ENCODE data around the gene GCC1.
"Not testable (repeated sequence)": the region's sequence is repeated elsewhere in the genome, so short reads cannot be mapped to it uniquely, and the experiment has no call there.

Gene GCC1

DNA sequence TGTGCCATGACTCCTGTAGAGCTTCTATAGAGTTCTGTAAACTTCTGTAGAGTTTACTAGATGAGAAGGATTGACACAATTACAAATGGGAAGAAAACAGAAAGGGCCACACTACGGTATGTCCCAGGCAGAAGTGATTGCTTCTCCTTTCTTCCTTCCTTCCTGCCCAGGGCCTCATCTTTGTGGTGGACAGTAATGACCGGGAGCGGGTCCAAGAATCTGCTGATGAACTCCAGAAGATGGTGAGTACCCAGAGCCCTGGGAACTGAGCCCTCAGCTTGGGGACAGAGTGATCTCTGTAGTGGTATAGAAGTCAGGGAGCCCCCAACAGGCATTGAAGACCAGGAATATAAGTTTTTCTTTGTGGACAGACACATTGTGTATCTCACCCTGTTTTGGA, 4.5 kb upstream of the GCC1 start:
- DNase-seq (ENCODE audit: low read depth) = no peak

DNA sequence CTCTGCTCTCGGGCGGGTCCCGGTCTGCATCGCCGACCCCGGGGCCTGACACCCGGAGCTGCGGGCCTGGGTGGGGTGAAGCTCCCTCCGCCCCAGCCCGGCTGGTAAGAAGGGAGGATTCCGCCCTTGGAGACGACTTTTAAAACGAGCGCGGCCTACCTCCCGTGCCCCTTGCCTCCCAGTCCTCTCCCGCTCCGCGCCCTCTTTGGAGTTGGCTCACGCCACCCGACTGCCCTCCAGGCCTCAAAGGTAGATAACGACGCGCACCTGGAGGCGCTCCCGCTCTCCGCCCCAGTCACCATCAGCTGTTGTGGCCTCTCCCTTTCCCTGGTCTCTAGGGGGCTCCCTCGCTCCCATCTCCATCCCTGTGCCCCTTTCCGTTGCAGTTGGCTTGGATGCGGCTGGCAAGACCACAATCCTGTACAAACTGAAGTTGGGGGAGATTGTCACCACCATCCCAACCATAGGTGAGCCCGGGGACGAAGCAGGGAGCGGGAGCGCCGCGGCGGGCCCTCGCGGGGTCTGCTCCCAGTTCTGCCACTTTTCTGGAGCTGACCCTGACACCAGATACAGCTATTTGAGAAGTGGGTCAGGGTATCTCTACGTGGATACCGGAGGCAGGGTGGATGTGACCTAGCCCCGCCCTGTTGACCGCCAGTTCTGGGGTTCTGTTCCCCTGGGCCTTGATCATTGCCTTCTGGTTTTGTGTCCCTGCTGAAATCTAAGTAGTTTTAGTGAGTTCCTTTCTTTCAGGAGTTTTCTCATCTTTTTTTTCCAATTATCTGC, 3.5 kb upstream of the GCC1 start:
- no peak for DNase-seq (ENCODE audit: low read depth)

DNA sequence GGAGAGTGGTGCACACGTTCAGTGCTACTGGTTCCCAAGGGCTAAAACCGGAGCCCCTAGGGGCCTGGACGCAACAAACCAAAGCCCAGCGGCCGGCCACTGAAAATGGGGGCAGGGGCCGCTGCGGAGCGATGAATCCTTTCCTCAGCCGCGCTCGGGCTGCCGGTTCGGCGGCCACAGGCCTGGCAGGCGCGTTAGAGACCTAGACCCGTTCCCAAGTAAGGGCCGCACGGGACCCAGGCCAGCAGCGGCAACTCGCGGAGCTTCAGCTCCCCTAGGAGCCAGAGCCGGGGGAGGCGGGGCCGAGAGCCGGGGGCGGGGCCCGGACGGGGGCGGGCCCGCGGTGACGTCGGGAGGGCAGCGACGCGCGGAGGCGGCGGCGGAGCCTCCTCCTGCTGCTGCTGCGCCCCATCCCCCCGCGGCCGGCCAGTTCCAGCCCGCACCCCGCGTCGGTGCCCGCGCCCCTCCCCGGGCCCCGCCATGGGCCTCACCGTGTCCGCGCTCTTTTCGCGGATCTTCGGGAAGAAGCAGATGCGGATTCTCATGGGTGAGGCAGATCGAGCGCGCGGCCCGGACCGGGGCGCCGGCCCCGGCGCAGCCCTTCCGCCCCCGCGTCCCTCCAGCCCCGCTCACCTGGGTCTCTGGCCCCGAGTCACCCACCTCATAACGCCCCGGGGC, 2.8 kb upstream of the GCC1 start, which contains the start of gene ARF5:
TSS of gene ARF5 (plus strand) at position 393 of the 678 bp plus-strand sequence. CDS start at position 481, 88 bp downstream.
- no peak for DNase-seq (ENCODE audit: low read depth)

DNA sequence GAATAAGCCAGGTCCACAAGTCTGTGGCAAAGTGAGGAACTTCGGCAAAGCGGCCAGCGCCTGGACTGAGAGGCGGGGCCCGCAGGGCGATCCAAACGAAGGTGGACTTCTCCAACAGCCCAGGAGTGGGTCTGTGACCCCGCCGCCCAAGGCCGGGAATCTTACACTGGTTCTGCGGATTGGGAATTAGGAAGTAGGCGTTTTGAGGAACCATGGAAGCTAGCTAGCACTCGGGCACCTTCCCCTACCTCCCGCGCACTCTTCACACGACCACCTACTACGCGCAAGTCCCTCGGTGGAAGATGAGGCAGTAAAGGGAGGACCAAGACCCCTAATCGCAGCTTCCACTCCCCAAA, 2.2 kb upstream of the GCC1 start:
- no peak for DNase-seq (ENCODE audit: low read depth)

DNA sequence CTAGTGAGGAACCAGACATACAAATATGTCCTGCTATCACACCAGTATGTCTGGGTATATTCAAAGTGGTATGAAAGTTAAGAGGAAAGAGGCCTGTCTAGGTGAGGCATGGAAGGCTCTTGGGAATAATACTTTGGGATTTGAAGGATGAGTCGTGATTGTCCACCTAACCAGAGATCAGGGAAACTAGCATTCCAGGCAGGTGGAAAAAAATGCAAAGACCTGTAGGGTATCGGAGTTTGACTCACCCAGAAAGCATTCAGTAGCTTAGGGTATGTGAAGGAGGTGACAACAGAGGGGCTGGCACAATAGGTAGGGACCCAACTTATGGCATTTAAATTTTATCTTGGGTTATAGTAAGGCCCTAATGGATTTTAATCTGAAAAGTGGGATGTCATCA, 950 bp upstream of the GCC1 start:
- DNase-seq (ENCODE audit: low read depth) = no peak

DNA sequence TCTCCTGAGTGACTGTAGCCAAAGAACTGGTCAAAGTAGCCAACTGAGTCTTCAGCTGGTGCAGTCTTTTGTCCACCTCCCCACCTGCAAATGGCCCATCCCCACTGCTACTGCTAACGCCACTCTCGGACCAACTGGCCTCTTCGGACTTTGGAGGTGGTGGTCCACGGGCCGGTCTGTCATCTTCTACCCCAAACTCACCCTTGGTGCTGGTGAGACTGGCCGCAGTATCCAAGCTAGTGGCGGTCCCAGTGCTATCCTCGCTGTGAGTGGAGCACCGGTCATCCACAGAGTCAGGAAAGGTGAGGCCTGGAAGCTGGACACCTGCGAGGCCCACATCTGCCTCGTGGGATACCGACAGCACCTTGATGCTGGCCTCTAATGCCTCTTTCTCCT, 750 bp downstream of the GCC1 start:
- DNase-seq (ENCODE audit: low read depth) = no peak

DNA sequence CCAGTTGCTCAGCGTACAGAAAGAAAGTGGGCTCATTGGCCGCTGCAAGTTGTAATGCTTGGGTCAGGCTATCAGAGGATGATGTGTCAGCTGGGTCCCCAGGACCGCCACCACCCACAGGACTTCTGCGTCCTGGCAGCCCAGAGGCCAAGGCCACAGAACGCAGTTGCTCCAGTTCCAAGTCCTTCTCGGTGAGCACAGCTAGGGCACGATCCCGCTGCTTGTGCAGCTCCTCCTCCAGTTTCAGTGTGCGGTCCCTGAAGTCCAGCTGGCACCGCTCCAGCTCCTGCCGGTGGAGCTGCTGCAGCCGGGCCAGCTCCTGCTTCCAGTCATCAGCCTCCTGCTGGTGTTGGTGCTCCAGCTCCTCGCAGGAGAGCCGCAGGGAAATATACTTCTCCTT, 3.0 kb downstream of the GCC1 start:
- no peak for DNase-seq (ENCODE audit: low read depth)

DNA sequence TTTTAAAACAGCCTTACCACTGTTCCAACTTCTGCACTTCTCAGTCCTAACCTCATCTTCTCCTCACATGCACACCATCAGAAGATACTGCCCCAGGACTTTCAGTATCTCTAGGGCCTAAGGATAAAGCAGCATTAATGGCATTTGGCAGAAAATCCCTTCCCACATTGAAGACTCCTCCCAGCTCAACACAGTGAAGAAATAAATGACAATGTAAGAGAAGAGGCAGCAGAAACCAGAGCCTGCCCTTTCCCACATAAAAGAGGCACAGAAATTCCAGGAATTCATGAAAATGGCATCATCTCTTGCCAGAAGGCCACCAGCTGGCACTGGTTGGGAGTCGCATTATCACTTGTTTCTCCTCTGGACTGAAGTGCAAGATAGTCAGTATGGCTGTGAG, 3.7 kb downstream of the GCC1 start:
- no peak for DNase-seq (ENCODE audit: low read depth)

DNA sequence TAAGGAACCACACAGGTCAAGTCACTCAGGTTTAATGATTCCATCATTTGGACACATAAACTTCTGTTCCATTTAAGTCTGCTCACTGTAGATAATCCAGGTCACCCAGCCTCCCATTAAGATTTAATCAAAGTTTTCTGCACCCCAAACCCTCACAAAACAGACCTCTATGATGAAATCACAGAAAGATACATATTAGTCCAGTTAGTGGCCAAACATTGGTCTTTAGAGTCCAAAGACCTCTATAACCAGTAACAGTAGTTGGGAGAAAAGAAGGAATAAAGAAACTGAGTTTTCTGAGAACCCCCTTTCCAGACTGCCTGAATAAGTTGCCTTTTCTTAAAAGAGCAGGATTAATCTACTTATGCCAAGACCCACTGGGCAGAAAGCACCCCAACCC, 4.8 kb downstream of the GCC1 start:
- no peak for DNase-seq (ENCODE audit: low read depth)

DNA sequence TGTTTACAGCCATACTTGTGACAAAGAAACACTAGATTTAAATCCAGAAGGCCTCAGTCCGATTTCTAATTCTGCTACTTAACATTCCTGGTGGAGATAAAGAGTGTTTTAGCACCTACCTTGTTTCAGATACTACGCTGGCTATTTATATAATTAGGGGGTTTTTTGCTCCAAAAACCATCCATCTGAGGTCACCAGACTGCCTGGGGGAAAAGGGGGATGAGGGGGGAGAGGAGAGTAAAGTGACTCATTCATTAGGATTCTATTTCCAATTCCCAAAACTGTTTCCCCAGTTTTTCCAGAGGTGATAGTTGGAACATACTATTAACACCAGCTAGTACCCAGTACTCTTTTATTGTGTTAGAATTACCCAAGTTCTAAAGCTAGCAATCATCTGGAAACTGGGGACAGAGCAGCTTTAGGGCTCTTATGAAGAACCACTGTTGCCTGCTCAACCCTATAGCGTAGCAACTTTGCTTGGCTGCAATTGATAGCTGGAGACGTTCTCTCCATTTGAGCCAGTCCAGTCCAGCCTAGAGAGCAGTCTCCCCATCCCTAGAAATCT, 6.6 kb downstream of the GCC1 start:
- no peak for DNase-seq (ENCODE audit: low read depth)

DNA sequence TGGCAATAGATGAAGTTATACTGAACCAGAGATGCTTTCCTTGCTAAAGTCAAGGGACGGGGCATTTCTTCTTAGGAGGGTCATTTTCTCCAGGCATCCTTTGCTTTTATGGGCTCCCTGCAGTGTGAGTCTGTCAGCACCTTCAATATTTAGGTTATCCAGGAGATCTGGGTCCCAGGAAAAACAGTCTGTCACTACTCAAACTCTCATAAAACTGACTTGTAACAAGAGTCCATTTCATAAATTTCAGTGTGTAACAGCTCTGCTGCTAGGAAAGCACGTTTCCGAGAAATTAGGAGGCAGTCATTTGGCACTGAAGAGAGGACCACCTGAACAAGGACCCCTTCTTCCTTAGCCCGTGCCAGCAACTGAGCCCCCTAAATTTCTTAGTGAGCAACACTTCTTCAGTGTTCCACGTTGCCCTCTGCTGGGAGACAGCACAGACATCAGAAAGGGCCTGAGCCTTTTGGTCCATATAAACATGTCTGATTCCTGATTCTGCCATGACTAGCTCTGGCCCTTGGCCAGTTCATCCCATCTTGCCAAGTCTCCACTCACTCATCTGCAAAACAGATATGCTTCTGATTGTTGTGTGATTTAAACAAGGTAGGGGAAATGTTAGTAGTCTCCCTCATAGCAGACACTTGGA, 7.2 kb downstream of the GCC1 start:
- no peak for DNase-seq (ENCODE audit: low read depth)

DNA sequence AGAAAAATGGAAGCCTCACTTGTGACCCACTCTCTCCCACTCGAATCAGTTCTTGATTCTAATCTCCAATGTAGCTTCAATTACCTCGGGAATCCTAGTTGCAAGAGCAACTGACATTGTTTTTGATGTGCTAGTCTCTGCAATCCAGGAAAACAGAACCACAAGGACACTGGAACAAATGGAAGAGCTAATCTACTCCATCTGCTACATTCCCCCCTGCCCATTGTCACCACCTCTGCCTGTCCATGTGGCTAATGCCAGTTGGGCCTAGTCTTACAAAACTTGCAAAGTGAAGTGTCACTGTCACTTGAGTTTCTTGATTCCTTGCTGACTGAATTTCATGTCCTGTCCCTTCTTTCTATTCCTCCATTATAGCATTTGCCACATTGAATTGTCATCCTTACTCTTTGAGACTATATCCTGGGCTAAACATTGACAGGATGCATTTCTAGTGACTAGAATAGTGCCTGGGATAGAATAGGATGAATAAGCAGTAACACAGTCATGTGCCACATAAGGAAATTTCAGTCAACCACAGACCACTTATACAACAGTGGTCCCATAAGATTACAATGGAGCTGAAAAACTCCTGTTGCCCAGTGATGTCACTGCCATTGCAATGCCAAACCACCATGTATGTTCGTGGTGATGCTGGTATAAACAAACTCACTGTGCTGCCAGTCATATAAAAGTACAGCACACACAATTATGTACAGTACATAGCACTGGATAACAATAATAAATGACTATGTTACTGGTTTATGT, 13.5 kb downstream of the GCC1 start:
- DNase-seq (ENCODE audit: low read depth) = no peak

DNA sequence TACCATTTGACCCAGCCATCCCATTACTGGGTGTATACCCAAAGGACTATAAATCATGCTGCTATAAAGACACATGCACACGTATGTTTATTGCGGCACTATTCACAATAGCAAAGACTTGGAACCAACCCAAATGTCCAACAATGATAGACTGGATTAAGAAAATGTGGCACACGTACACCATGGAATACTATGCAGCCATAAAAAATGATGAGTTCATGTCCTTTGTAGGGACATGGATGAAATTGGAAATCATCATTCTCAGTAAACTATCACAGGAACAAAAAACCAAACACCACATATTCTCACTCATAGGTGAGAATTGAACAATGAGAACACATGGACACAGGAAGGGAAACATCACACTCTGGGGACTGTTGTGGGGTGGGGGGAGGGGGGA, 17.4 kb downstream of the GCC1 start:
- not testable (repeated sequence) for DNase-seq (ENCODE audit: low read depth)

DNA sequence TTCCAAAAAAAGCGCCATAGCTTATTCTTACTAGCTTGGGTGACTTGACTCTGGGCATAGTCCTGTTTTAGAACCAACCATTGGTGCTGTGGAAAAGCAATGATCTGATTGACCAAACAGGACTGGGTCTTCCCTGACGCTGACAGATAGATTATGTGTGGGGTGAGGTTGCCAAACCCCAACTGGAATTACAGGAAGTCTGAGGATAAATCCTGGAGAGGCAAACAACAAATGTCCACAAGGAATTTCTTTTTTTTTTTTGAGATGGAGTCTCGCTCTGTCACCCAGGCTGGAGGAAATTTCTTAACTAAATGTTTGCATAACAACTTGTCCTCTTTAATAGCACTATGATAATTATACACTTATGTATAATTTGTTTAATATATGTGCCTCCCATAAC, 19.2 kb downstream of the GCC1 start:
- no peak for DNase-seq (ENCODE audit: low read depth)

DNA sequence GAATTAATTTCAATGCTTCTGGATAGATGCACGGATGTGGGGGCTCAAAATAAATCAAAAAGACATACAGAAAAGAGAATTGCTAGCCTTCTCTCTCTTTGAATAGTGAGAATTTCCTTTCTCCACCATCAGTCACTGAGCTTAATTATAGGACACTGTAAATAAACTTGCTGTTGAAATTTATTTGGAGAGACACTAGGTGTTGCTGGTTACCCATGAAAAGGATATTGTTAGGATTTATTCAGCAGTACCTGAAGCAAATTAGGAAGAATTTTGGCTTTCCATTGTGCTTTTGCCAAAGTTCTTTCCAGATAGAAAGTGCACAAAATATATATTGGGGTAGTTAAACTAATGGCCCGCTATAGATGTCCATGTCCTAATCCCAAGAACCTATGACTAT, 27.6 kb downstream of the GCC1 start:
- DNase-seq (ENCODE audit: low read depth) = no peak

DNA sequence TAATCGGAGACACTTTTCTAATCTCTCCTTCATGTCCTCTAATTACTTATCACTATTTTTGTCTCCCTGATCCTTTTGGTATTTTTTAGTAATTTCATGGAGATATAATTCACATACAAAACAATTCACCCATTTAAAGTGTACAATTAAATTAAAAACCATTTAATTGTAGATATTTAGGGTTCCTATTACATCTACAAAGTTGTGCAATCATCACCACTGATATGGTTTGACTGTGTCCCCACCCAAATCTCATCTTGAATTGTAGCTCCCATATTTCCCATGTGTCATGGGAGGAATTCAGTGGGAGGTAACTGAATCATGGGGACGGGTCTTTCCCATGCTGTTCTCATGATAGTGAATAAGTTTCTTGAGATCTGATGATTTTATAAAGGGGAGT, 29.0 kb downstream of the GCC1 start:
- DNase-seq (ENCODE audit: low read depth) = no peak

DNA sequence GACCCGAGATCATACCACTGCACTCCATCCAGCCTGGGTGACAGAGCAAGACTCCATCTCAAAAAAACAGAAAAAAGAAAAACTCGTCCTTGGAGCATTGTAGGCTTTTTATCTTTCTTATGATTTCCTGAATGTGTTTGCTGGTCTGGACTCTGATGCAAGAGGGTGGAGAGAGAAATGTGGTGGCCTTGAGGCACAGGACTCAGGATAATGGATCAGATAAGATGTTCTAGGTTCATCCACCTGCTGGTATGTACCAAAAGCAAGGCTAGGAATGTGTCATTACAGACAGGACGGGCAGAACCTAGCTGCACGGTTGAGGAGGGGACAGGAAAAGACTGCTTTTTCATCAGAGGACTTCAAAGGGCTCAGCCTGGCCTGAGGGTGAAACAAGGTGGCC, 33.5 kb downstream of the GCC1 start:
- no peak for DNase-seq (ENCODE audit: low read depth)

DNA sequence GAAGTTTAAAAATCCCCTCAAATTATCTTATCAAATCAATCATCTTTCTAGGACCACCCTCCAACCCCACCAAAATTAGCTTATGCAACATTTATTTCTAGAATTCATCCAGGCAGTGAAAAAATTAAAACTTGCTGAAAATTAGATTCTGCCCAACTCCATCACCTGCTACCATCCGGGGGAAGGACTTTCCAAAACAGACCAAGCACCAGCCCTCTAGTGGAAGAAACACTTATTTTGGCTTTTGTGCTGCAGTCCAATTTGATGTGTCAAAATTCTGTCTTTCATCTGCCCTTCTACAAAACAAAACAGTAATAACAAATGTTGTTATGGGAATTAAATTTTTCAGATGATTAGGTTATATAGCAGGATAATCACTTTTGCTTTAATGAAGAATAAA, 35.1 kb downstream of the GCC1 start:
- no peak for DNase-seq (ENCODE audit: low read depth)

DNA sequence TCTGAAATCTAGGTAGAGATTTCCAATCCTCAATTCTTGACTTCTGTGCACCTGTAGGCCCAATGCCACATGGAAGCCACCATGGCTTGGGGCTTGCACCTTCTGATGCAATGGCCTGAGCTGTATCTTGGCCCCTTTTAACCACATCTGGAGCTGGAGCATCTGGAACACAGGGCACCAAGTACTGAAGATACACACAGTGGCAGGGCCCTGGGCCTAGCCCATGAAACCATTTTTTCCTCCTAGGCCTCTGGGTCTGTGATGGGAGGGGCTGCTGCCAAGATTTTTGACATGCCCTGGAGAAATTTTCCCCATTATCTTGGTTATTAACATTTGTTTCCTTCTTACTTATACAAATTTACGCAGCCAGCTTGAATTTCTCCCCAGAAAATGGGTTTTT, 39.1 kb downstream of the GCC1 start:
- no peak for DNase-seq (ENCODE audit: low read depth)

DNA sequence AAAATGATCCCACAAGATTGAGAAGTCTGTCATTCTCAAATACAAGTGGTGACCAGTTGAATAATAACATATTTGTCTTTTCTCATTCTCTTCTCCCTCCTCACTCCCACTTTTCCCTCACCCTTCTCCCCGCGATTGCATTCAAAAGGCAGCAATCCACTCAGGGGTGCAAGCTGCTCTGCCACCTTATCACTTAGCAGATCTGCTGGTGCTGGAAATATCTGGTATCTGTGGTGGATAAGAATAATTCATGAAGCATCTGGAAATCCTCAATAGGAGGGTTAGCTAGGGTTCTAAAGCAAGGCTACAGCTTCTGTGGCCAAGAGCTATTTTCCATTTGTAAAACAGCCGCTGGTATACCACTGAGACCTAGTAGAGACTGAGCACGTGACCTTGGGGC, 43.8 kb downstream of the GCC1 start:
- no peak for DNase-seq (ENCODE audit: low read depth)

DNA sequence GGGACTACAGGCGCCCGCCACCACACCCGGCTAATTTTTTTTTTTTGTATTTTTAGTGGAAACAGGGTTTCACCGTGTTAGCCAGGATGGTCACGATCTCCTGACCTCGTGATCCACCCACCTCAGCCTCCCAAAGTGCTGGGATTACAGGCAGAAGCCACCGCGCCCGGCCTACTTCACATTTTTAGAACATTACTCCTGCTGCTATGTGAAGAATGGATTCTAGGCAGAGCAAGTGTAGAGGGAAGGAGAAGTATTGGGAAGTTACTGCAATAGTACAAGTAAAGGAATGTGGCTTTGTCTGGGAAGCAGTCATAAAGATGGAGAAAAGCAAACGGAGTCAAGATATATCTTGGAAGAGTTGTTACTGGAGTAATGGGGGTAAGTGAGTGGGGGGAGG, 44.9 kb downstream of the GCC1 start:
- DNase-seq (ENCODE audit: low read depth) = not testable (repeated sequence)

DNA sequence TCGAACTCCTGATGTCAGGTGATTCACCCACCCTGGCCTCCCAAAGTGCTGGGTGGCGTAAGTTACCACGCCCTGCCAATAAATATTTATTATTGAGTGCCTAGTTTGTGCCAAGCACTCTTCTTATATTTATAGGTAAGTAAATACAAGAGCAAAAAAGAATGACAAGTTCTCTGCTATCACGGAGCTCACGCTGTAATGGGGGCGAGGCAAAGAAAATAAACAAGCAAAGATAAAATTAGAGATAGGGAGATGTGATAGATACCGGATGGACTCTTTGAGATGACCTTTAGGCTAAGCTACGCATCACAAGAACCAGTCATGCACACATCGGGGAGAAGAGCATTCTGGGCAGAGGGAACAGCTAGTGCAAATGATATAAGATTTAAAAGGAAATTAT, 46.3 kb downstream of the GCC1 start:
- DNase-seq (ENCODE audit: low read depth) = no peak

All from non-pigmented ciliary epithelial cell (primary cell).